Osteoblast (primary cell): Measurements from ENCODE around the gene CHCHD3. TPM values are rescaled to one million over a fixed set of nuclear protein-coding genes. Genes with fewer than 3 reads are reported as not detected.

Experiments
- DNase-seq: peaks from one replicate; pipeline ENCODE4 v3.0.0; 2011; ENCODE audit warnings: low spot score, mixed read lengths; ENCODE audit not compliant: insufficient read length; ENCODE audit errors: missing footprints
- H2AFZ ChIP-seq: 2 replicates; pipeline ENCODE4 v1.6.0; 2011; ENCODE audit warnings: mild to moderate bottlenecking, low read length
- H3K27ac ChIP-seq: 2 replicates; pipeline ENCODE4 v1.5.1; 2011; ENCODE audit warnings: mild to moderate bottlenecking, low read depth, low read length, moderate library complexity
- H3K27me3 ChIP-seq: 2 replicates; pipeline ENCODE4 v1.6.0; 2012; ENCODE audit warnings: mild to moderate bottlenecking, control low read depth, inconsistent platforms, low read length, moderate library complexity; ENCODE audit not compliant: insufficient read depth
- H3K36me3 ChIP-seq: 2 replicates; pipeline ENCODE4 v1.5.1; 2011; ENCODE audit warnings: mild to moderate bottlenecking, low read length, control low read depth, moderate library complexity; ENCODE audit not compliant: insufficient read depth
- H3K4me1 ChIP-seq: 2 replicates; pipeline ENCODE4 v1.5.1; 2011; ENCODE audit warnings: mild to moderate bottlenecking, low read length, control low read depth, moderate library complexity; ENCODE audit not compliant: insufficient read depth
- H3K4me2 ChIP-seq: 2 replicates; pipeline ENCODE4 v1.6.0; 2011; ENCODE audit warnings: mild to moderate bottlenecking, low read length; ENCODE audit not compliant: insufficient read depth
- H3K4me3 ChIP-seq: fragments of 200-600 bp; sonication (generic); 3 replicates; pipeline ENCODE4 v1.5.1; 2012; ENCODE audit warnings: mild to moderate bottlenecking, low read length, inconsistent platforms; ENCODE audit not compliant: insufficient read depth
- H3K79me2 ChIP-seq: 2 replicates; pipeline ENCODE4 v1.6.0; 2012; ENCODE audit warnings: mild to moderate bottlenecking, low read length, control low read depth, inconsistent platforms; ENCODE audit not compliant: insufficient read depth
- H3K9me3 ChIP-seq: 2 replicates; pipeline ENCODE4 v1.5.1; 2011; ENCODE audit warnings: low read depth, low read length, control low read depth
- H4K20me1 ChIP-seq: 2 replicates; pipeline ENCODE4 v1.6.0; 2012; ENCODE audit warnings: mild to moderate bottlenecking, low read length, control low read depth; ENCODE audit not compliant: insufficient read depth
- CTCF ChIP-seq: IDR thresholded peaks from 2 replicates; pipeline ENCODE4 v1.5.1; 2011; ENCODE audit warnings: mild to moderate bottlenecking, low read depth, low read length, moderate library complexity; ENCODE audit errors: extremely low read depth
- total RNA-seq: library from RNA; depleted of rRNA; stranded (reverse); fragments of >200 nt; gene quantifications from 2 replicates; pipeline ENCODE4 v1.2.3, GENCODE V29; 2012

Gene CHCHD3
- total RNA-seq, 1 donor, result 89.8 TPM

- Histone ChIP-seq H3K4me1 (peaks cover 6% of the 10 kb centered on the region), H3K4me3 (no peak overlapping the region), H3K9me3 (no peaks in the 10 kb centered on the region), H3K27ac (no peak overlapping the region), H3K79me2 (no peaks in the 10 kb centered on the region), H4K20me1 (no peaks in the 10 kb centered on the region), H3K27me3 (no peaks in the 10 kb centered on the region), H2AFZ (no peak overlapping the region), H3K36me3 (no peaks in the 10 kb centered on the region), H3K4me2 (no peak overlapping the region)
- no peak for TF ChIP-seq CTCF
- DNase-seq, result peak; percentile 43
Observed at GRCh38 chr7:132757783-132758182, 324.1 kb downstream of the CHCHD3 start.

GRCh38 chr7:132756484-132756990, 325.4 kb downstream of the CHCHD3 start:
- TF ChIP-seq CTCF, result no peak
- Histone ChIP-seq H4K20me1 (no peaks in the 10 kb centered on the region), H3K9me3 (no peaks in the 10 kb centered on the region), H3K36me3 (no peaks in the 10 kb centered on the region), H3K4me3 (no peak overlapping the region), H3K27ac (no peak overlapping the region), H3K4me1 (peaks cover 15% of the 10 kb centered on the region), H3K4me2 (no peak overlapping the region), H2AFZ (no peak overlapping the region), H3K79me2 (no peaks in the 10 kb centered on the region), H3K27me3 (no peaks in the 10 kb centered on the region)
- no peak for DNase-seq

- no peaks in the 10 kb centered on the region for H3K79me2 ChIP-seq
- peaks cover 15% of the 10 kb centered on the region for H3K4me1 ChIP-seq
- no peaks in the 10 kb centered on the region for H3K9me3 ChIP-seq
- no peaks in the 10 kb centered on the region for H3K36me3 ChIP-seq
- no peak overlapping the region for H3K4me3 ChIP-seq
- H2AFZ ChIP-seq, result no peak overlapping the region
- no peak for TF ChIP-seq CTCF
- peak; percentile 68 for DNase-seq
- no peak overlapping the region for H3K27ac ChIP-seq
- H3K27me3 ChIP-seq, result no peaks in the 10 kb centered on the region
- no peaks in the 10 kb centered on the region for H4K20me1 ChIP-seq
- no peak overlapping the region for H3K4me2 ChIP-seq
Observed at GRCh38 chr7:132755538-132756483, 326.1 kb downstream of the CHCHD3 start.

GRCh38 chr7:132752431-132752830, 329.5 kb downstream of the CHCHD3 start:
- DNase-seq, result peak; percentile 78
- Histone ChIP-seq H3K4me2 (peak overlapping the region; percentile 2), H3K36me3 (no peaks in the 10 kb centered on the region)

More at GRCh38 chr7:132752431-132752830, 329.5 kb downstream of the CHCHD3 start:
- Histone ChIP-seq H3K27ac (no peak overlapping the region), H3K4me3 (no peak overlapping the region), H2AFZ (no peak overlapping the region), H3K9me3 (no peaks in the 10 kb centered on the region), H3K79me2 (no peaks in the 10 kb centered on the region), H4K20me1 (no peaks in the 10 kb centered on the region), H3K27me3 (no peaks in the 10 kb centered on the region), H3K4me1 (peaks cover 10% of the 10 kb centered on the region)
- no peak for TF ChIP-seq CTCF
